22Rv1 (cell line): ENCODE measurements around the gene ZSCAN25.

Experiments used
- CTCF ChIP-seq: fragments of 450-650 bp; IDR thresholded peaks from 2 replicates; pipeline ENCODE4 v1.5.1; 2017; ENCODE audit warnings: mild to moderate bottlenecking
- ZFX ChIP-seq: fragments of 450-650 bp; IDR thresholded peaks from 2 replicates; pipeline ENCODE4 v1.6.1; 2017; ENCODE audit warnings: antibody characterized with exemption, borderline replicate concordance

- TF ChIP-seq CTCF (no peak), ZFX (no peak)
These were observed 9.2 kb upstream of the ZSCAN25 start for GRCh38 chr7:99607548-99607947.
